ENCODE measurements around the gene ZNF138. TPM values are rescaled to one million over a fixed set of nuclear protein-coding genes. Genes with fewer than 3 reads are reported as not detected.

ZNF138 gene
- total RNA-seq, 1 experiment from 2014 or later = 8.4 TPM

DNA sequence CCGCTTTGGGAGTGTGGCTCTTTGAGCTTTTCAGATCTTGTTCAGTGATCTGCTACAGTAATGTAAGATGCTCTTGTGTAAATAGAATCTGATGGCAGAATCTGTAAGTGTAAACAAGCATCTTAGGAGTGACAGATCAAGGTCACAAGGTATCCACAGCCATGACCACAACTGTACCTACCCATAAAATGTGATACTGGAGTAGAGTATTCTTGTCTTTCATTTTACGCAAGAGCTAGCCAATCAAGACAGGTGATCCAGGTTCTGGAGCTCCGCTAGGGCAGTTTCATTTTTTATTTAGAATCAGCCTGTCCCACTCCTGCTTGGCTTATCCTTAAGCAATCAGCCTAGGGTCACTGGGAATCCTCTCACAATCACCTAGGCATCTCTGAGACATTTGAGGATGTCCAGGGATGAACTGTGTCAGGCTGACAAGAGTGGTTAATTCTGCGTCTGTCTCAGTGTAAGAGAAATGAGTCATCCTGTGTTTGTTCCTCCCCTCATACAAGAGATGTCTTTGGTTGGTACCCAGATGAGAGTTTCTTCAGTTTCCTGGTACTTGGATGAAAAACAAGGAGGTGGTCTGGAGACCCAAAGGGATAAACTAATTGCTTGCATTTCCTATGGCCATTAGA, 13.6 kb downstream of the ZNF138 start:
- no peak overlapping the region for H3K4me3 ChIP-seq
- no peaks in the 10 kb centered on the region for H3K4me1 ChIP-seq (replicated peaks; ENCODE audit: insufficient read depth)
- H3K27me3 ChIP-seq (ENCODE audit: insufficient read depth, low read depth) = no peaks in the 10 kb centered on the region
- no peaks in the 10 kb centered on the region for H3K9me2 ChIP-seq (ENCODE audit: insufficient read depth)
- POLR2A ChIA-PET (ENCODE audit: unreplicated experiment) = no interaction called here
- no peak overlapping the region for H3K27ac ChIP-seq
- no peak overlapping the region for H2AFZ ChIP-seq
- no peaks in the 10 kb centered on the region for H3K79me2 ChIP-seq (ENCODE audit: low read depth)
- no peak for DNase-seq
- no peaks in the 10 kb centered on the region; the same call in none of the 2 replicates for H3K36me3 ChIP-seq (ENCODE audit: low read depth)
- TF ChIP-seq EZH2 (IDR thresholded peaks at IDR 0.05; ENCODE audit: low read depth) = no peak
- TF ChIP-seq CTCF (conservative IDR thresholded peaks at IDR 0.05) = no peak
- CTCF ChIA-PET = no interaction called here
- no TSS peak for BruUV-seq (replicated peaks)
- H4K20me1 ChIP-seq (ENCODE audit: insufficient read depth) = no peaks in the 10 kb centered on the region; the same call in 1 of the 2 replicates
- no peaks in the 10 kb centered on the region for H3K9me3 ChIP-seq (ENCODE audit: insufficient read depth, low read depth)
- no peaks in the 10 kb centered on the region for H3F3A ChIP-seq (ENCODE audit: insufficient read depth, low read depth)
- no peak overlapping the region for H3K4me2 ChIP-seq
- intact Hi-C loops (cut with micrococcal nuclease; ENCODE audit: unreplicated experiment) = no loop called here

DNA sequence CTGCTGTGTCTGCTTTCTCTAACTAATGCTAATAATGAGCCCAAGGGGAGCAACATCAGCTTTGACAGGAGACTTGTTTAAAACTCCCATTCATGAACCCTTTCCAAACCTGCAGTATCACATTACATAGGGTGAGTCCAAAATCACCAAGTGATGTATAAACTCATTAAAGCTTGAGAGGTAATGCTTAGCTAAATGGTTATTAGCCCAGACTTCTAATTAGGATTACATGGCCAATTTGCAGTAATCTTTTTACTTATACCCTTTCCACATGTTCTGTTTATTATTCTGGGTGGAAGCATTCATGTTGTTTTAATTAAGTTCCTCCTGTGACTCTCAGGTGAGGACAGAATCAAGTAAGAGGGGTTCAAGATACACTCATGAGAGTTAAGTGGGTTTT, 17.5 kb downstream of the ZNF138 start:
- no peak for DNase-seq
- no peaks in the 10 kb centered on the region for H3K9me2 ChIP-seq (ENCODE audit: insufficient read depth)
- H3K4me2 ChIP-seq = no peak overlapping the region
- CTCF ChIA-PET = no interaction called here
- H3F3A ChIP-seq (ENCODE audit: insufficient read depth, low read depth) = no peaks in the 10 kb centered on the region
- no peaks in the 10 kb centered on the region for H3K79me2 ChIP-seq (ENCODE audit: low read depth)
- no peak overlapping the region for H3K27ac ChIP-seq
- H3K27me3 ChIP-seq (ENCODE audit: insufficient read depth, low read depth) = no peaks in the 10 kb centered on the region
- no peak overlapping the region for H2AFZ ChIP-seq
- H3K4me3 ChIP-seq = no peak overlapping the region
- H3K4me1 ChIP-seq (replicated peaks; ENCODE audit: insufficient read depth) = no peaks in the 10 kb centered on the region
- POLR2A ChIA-PET (ENCODE audit: unreplicated experiment) = interaction anchor here (0.6 kb wide), 1 partner anchor 18 kb away, joined by 10 read pairs; no protein-coding TSS in a partner anchor
- no TSS peak for BruUV-seq (replicated peaks)
- TF ChIP-seq CTCF (conservative IDR thresholded peaks at IDR 0.05) (no peak), EZH2 (IDR thresholded peaks at IDR 0.05; ENCODE audit: low read depth) (no peak)
- H4K20me1 ChIP-seq (ENCODE audit: insufficient read depth) = no peaks in the 10 kb centered on the region
- intact Hi-C loops (cut with micrococcal nuclease; ENCODE audit: unreplicated experiment) = no loop called here
- no peaks in the 10 kb centered on the region for H3K9me3 ChIP-seq (ENCODE audit: insufficient read depth, low read depth)
- H3K36me3 ChIP-seq (ENCODE audit: low read depth) = no peaks in the 10 kb centered on the region; the same call in 1 of the 2 replicates

GRCh38 chr7:64830926-64831325, 36.7 kb downstream of the ZNF138 start:
- Histone ChIP-seq H3K27me3 (ENCODE audit: insufficient read depth, low read depth) (no peaks in the 10 kb centered on the region), H3K9me2 (ENCODE audit: insufficient read depth) (no peaks in the 10 kb centered on the region), H3K9me3 (ENCODE audit: insufficient read depth, low read depth) (no peaks in the 10 kb centered on the region), H3K36me3 (ENCODE audit: low read depth) (no peaks in the 10 kb centered on the region; the same call in 1 of the 2 replicates), H3K4me3 (no peak overlapping the region), H3F3A (ENCODE audit: insufficient read depth, low read depth) (no peaks in the 10 kb centered on the region), H4K20me1 (ENCODE audit: insufficient read depth) (no peaks in the 10 kb centered on the region), H3K79me2 (ENCODE audit: low read depth) (no peaks in the 10 kb centered on the region), H3K4me1 (replicated peaks; ENCODE audit: insufficient read depth) (no peaks in the 10 kb centered on the region), H3K4me2 (no peak overlapping the region), H3K27ac (no peak overlapping the region), H2AFZ (no peak overlapping the region)
- intact Hi-C loops (cut with micrococcal nuclease; ENCODE audit: unreplicated experiment) = no loop called here
- POLR2A ChIA-PET (ENCODE audit: unreplicated experiment) = no interaction called here
- TF ChIP-seq CTCF (conservative IDR thresholded peaks at IDR 0.05) (no peak), EZH2 (IDR thresholded peaks at IDR 0.05; ENCODE audit: low read depth) (no peak)
- no peak for DNase-seq
- BruUV-seq (replicated peaks) = no TSS peak
- CTCF ChIA-PET = no interaction called here
